Esophagus squamous epithelium (tissue), 4 donors: ENCODE results near the gene FXYD6.

Experiments used
- CTCF ChIP-seq, 6 experiments: fragments of 450-650 bp in 4 of 6; fragments of 200-600 bp in 2 of 6; sonication (generic) in 2 of 6; IDR thresholded peaks; one replicate each; pipeline ENCODE4 v1.5.1; 2016 to 2019; ENCODE audit warnings: antibody characterized with exemption in 6 of 6, mild to moderate bottlenecking in 4 of 6, moderate library complexity in 4 of 6
- POLR2A ChIP-seq, 4 donors: fragments of 450-650 bp; IDR thresholded peaks; one replicate each; pipeline ENCODE4 v1.6.1; 2017; ENCODE audit warnings: antibody characterized with exemption in 4 of 4, mild to moderate bottlenecking in 4 of 4, moderate library complexity in 3 of 4

DNA sequence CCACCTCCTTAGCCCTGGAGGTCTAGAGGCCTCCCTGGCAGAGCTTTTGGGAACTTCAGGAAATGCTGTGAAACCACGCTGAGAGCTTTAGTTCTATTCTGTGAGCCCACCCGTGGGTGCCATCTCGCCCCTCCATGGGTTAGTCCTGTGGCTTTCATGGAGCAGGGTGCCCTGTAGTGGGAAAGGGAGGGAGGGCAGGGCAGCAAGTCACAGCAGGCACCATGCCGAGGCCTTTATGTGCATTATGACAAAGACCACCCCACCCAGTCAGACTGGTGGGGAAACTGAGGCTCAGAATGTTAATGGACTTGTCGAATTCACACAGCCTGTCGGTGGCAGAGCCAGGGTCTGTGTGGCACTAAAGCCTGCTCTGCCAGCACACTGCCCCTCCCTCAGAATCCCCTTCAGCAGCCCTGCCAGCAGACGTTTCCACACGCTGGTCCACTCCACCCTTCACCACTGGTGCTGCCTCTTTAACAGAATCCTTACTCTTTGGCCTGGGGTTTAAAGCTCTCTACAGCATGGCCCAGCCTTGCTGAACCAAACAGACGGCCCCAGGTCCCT is 39.3 kb upstream of the FXYD6 start:
- TF ChIP-seq CTCF (IDR thresholded peaks at IDR 0.05) = no peak
- TF ChIP-seq POLR2A (IDR thresholded peaks at IDR 0.05) = no peak
